H9 (cell line): ENCODE measurements around the gene STAT1. TPM values are rescaled to one million over a fixed set of nuclear protein-coding genes. Genes with fewer than 3 reads are reported as not detected.

Experiments used
- DNase-seq: peaks from one replicate; pipeline ENCODE4 v3.0.0-alpha.2; 2017
- H2AFZ ChIP-seq: one replicate; pipeline ENCODE4 v1.6.1; 2013; ENCODE audit warnings: mild to moderate bottlenecking, low read length, control low read depth, moderate library complexity
- H2AK5ac ChIP-seq: 2 replicates; pipeline ENCODE4 v1.6.1; 2013; ENCODE audit warnings: low read length, control low read depth, mixed read lengths; ENCODE audit not compliant: insufficient read length
- H2BK120ac ChIP-seq: one replicate; pipeline ENCODE4 v1.6.1; 2013; ENCODE audit warnings: low read depth, mild to moderate bottlenecking, low read length, control low read depth, inconsistent platforms; ENCODE audit not compliant: poor library complexity, severe bottlenecking
- H2BK12ac ChIP-seq: 2 replicates; pipeline ENCODE4 v1.6.1; 2013; ENCODE audit warnings: low read length, control low read depth, mixed read lengths, low read depth; ENCODE audit not compliant: insufficient read length
- H2BK15ac ChIP-seq: 2 replicates; pipeline ENCODE4 v1.6.1; 2013; ENCODE audit warnings: low read depth, low read length, control low read depth
- H2BK20ac ChIP-seq: one replicate; pipeline ENCODE4 v1.6.1; 2013; ENCODE audit warnings: low read depth, mild to moderate bottlenecking, low read length, control low read depth, inconsistent platforms; ENCODE audit not compliant: poor library complexity, severe bottlenecking
- H2BK5ac ChIP-seq: 2 replicates; pipeline ENCODE4 v1.6.1; 2013; ENCODE audit warnings: low read length, control low read depth, mixed read lengths; ENCODE audit not compliant: insufficient read length
- H3K14ac ChIP-seq: 2 replicates; pipeline ENCODE4 v1.6.1; 2013; ENCODE audit warnings: low read length, control low read depth; ENCODE audit not compliant: insufficient read depth
- H3K18ac ChIP-seq: 2 replicates; pipeline ENCODE4 v1.6.1; 2013; ENCODE audit warnings: low read depth, mild to moderate bottlenecking, mixed read lengths, low read length, control low read depth; ENCODE audit not compliant: insufficient read length
- H3K23ac ChIP-seq: 2 replicates; pipeline ENCODE4 v1.6.1; 2013; ENCODE audit warnings: low read length, control low read depth, mixed read lengths, low read depth; ENCODE audit not compliant: insufficient read length
- H3K23me2 ChIP-seq: 2 replicates; pipeline ENCODE4 v1.6.1; 2013; ENCODE audit warnings: low read depth, mild to moderate bottlenecking, mixed read lengths, low read length, control low read depth; ENCODE audit not compliant: insufficient read length, poor library complexity, severe bottlenecking
- H3K27ac ChIP-seq: 2 replicates; pipeline ENCODE4 v1.5.1; 2013; ENCODE audit warnings: low read length, control low read depth, mixed read lengths, low read depth; ENCODE audit not compliant: insufficient read length
- H3K27me3 ChIP-seq: 2 replicates; pipeline ENCODE4 v1.6.1; 2013; ENCODE audit warnings: low read length, control low read depth, inconsistent platforms; ENCODE audit not compliant: insufficient read depth
- H3K4ac ChIP-seq: 2 replicates; pipeline ENCODE4 v1.6.1; 2013; ENCODE audit warnings: low read depth, mild to moderate bottlenecking, control low read depth, inconsistent platforms, low read length, moderate library complexity
- H3K4me1 ChIP-seq: 2 replicates; pipeline ENCODE4 v1.6.1; 2013; ENCODE audit warnings: low read length, control low read depth, inconsistent platforms; ENCODE audit not compliant: insufficient read depth
- H3K4me2 ChIP-seq: 2 replicates; pipeline ENCODE4 v1.6.1; 2013; ENCODE audit warnings: low read length, control low read depth, mixed read lengths; ENCODE audit not compliant: insufficient read length, insufficient read depth
- H3K56ac ChIP-seq: 2 replicates; pipeline ENCODE4 v1.6.1; 2013; ENCODE audit warnings: low read depth, mild to moderate bottlenecking, mixed read lengths, low read length, control low read depth; ENCODE audit not compliant: insufficient read length
- H3K79me1 ChIP-seq: 2 replicates; pipeline ENCODE4 v1.6.1; 2013; ENCODE audit warnings: low read depth, mild to moderate bottlenecking, moderate library complexity, low read length, control low read depth, inconsistent platforms; ENCODE audit not compliant: insufficient read depth, poor library complexity, severe bottlenecking
- H3K79me2 ChIP-seq: 2 replicates; pipeline ENCODE4 v1.6.1; 2013; ENCODE audit warnings: low read length, control low read depth, inconsistent platforms; ENCODE audit not compliant: insufficient read depth
- H3K9ac ChIP-seq: 2 replicates; pipeline ENCODE4 v1.6.1; 2013; ENCODE audit warnings: low read length, control low read depth, mixed read lengths; ENCODE audit not compliant: insufficient read length; ENCODE audit errors: extremely low read depth
- H3K9me3 ChIP-seq: one replicate; pipeline ENCODE4 v1.6.1; 2013; ENCODE audit warnings: low read depth, low read length, inconsistent platforms; ENCODE audit not compliant: control insufficient read depth
- H3T11ph ChIP-seq: one replicate; pipeline ENCODE4 v1.6.1; 2013; ENCODE audit warnings: mild to moderate bottlenecking, low read length, control low read depth, inconsistent platforms
- H4K20me1 ChIP-seq: one replicate; pipeline ENCODE4 v1.6.1; 2013; ENCODE audit not compliant: control insufficient read depth, insufficient read length, insufficient read depth
- H4K5ac ChIP-seq: 2 replicates; pipeline ENCODE4 v1.6.1; 2013; ENCODE audit warnings: low read depth, mild to moderate bottlenecking, mixed read lengths, low read length, control low read depth; ENCODE audit not compliant: insufficient read length
- H4K8ac ChIP-seq: replicated peaks from 2 replicates; pipeline ENCODE4 v1.6.1; 2013; ENCODE audit warnings: low read length, control low read depth, mixed read lengths, low read depth; ENCODE audit not compliant: insufficient read length
- H4K91ac ChIP-seq: 2 replicates; pipeline ENCODE4 v1.6.1; 2013; ENCODE audit warnings: low read depth, mild to moderate bottlenecking, moderate library complexity, mixed read lengths, low read length, control low read depth; ENCODE audit not compliant: insufficient read length
- H3K27ac Mint-ChIP-seq, 3 experiments: 2 replicates in 2 of 3; 3 replicates in 1 of 3; pipeline ENCODE4 v1.8.0; 2020 to 2021; ENCODE audit warnings: mixed read lengths in 3 of 3, mild to moderate bottlenecking in 1 of 3, moderate library complexity in 1 of 3
- H3K27me3 Mint-ChIP-seq: 2 replicates; pipeline ENCODE4 v1.8.0; 2021; ENCODE audit warnings: low read depth, mild to moderate bottlenecking, moderate library complexity, mixed read lengths
- H3K36me3 Mint-ChIP-seq, 3 experiments: 2 replicates in 2 of 3; 3 replicates in 1 of 3; pipeline ENCODE4 v1.8.0; 2020 to 2021; ENCODE audit warnings: low read depth in 3 of 3, mixed read lengths in 3 of 3; ENCODE audit not compliant: insufficient read depth in 1 of 3
- H3K4me1 Mint-ChIP-seq, 2 experiments: 2 replicates each; pipeline ENCODE4 v1.8.0; 2020; ENCODE audit warnings: mixed read lengths in 2 of 2
- H3K4me3 Mint-ChIP-seq, 2 experiments: 2 replicates in 1 of 2; 3 replicates in 1 of 2; pipeline ENCODE4 v1.8.0; 2020 to 2021; ENCODE audit warnings: mild to moderate bottlenecking in 2 of 2, mixed read lengths in 2 of 2, moderate library complexity in 1 of 2
- H3K9me3 Mint-ChIP-seq, 2 experiments: 2 replicates in 1 of 2; 3 replicates in 1 of 2; pipeline ENCODE4 v1.8.0; 2020; ENCODE audit warnings: mild to moderate bottlenecking in 2 of 2, mixed read lengths in 2 of 2, moderate library complexity in 1 of 2
- WGBS: extraction: QIAGEN DNeasy Blood & Tissue Kit; methylation state at CpG from one replicate; pipeline ENCODE4 v1.1.7; 2013; ENCODE audit warnings: missing lambda C conversion rate, low lambda C conversion rate, mixed read lengths; ENCODE audit not compliant: insufficient read length; ENCODE audit errors: extremely low coverage; 5-methylcytosine and 5-hydroxymethylcytosine counted together
- total RNA-seq: library from RNA; stranded (reverse); gene quantifications from 2 replicates; pipeline ENCODE4 v1.2.1, GENCODE V29; 2021
- TF ChIP-seq, protein P1 (sequence below): fragments of 200-600 bp; sonication (generic); conservative IDR thresholded peaks from 3 replicates; pipeline ENCODE4 v1.8.0; 2021; ENCODE audit warnings: antibody characterized with exemption, mild to moderate bottlenecking

The STAT1 gene
- total RNA-seq, 1 experiment from 2014 or later, result 48.1 TPM

DNA sequence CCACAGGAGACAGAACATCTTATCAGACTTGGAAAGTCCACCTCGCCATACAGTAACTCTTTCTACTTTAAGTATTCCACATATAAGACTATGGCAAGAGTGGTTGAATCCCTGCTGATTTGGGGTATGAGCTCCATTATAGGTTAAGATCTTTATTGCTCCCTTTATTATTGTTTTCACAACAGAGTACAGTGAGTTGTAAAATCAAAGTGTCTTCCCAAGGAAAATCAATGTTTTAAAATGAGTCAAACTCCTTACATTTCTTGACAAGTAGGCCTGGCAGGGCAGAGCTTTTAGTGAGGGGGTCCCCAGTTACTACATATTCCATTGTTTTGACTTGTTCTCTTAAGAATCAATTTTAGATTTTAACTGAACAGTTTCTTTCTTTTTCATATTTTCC, 49.6 kb upstream of the STAT1 start:
- Histone ChIP-seq H2BK5ac (no peak overlapping the region), H3K14ac (no peak overlapping the region), H4K91ac (no peak overlapping the region), H2BK120ac (no peak overlapping the region), H3K79me1 (no peaks in the 10 kb centered on the region), H3K4me1 (peaks cover 3% of the 10 kb centered on the region; the same call in 1 of the 2 replicates), H3K4me2 (no peak overlapping the region), H2BK20ac (no peak overlapping the region), H2BK12ac (no peak overlapping the region), H3K27ac (no peak overlapping the region), H3K56ac (no peak overlapping the region), H4K5ac (no peak overlapping the region), H2AK5ac (no peak overlapping the region), H2BK15ac (no peak overlapping the region), H3K9me3 (no peaks in the 10 kb centered on the region), H3K9ac (no peak overlapping the region), H3K4ac (no peak overlapping the region), H4K20me1 (no peaks in the 10 kb centered on the region), H3K79me2 (no peaks in the 10 kb centered on the region), H3K27me3 (0 out of 2 replicates have a peak, but pooled peaks cover 2% of the 10 kb centered on the region), H3K18ac (no peak overlapping the region), H4K8ac (no peak overlapping the region), H2AFZ (no peak overlapping the region), H3K23ac (no peak overlapping the region), H3T11ph (no peak overlapping the region), H3K23me2 (no peaks in the 10 kb centered on the region)
- no CpG with 5 or more reads among the region's 1 CpG for WGBS
- no peaks in the 10 kb centered on the region for H3K9me3 Mint-ChIP-seq
- no peak for DNase-seq
- H3K36me3 Mint-ChIP-seq, result no peaks in the 10 kb centered on the region
- TF ChIP-seq, protein P1, sequence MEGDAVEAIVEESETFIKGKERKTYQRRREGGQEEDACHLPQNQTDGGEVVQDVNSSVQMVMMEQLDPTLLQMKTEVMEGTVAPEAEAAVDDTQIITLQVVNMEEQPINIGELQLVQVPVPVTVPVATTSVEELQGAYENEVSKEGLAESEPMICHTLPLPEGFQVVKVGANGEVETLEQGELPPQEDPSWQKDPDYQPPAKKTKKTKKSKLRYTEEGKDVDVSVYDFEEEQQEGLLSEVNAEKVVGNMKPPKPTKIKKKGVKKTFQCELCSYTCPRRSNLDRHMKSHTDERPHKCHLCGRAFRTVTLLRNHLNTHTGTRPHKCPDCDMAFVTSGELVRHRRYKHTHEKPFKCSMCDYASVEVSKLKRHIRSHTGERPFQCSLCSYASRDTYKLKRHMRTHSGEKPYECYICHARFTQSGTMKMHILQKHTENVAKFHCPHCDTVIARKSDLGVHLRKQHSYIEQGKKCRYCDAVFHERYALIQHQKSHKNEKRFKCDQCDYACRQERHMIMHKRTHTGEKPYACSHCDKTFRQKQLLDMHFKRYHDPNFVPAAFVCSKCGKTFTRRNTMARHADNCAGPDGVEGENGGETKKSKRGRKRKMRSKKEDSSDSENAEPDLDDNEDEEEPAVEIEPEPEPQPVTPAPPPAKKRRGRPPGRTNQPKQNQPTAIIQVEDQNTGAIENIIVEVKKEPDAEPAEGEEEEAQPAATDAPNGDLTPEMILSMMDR, result no peak
- no peak overlapping the region for H3K4me3 Mint-ChIP-seq
- no peak overlapping the region for H3K27ac Mint-ChIP-seq
- H3K4me1 Mint-ChIP-seq, result peaks cover 0 to 9% of the 10 kb centered on the region in 2 experiments; a peak in 2 of 4 replicates
- H3K27me3 Mint-ChIP-seq, result no peaks in the 10 kb centered on the region
